GM23338 (cell line): Measurements from ENCODE around the gene SNPH.

ENCODE experiments used
- CREB1 ChIP-seq: fragments of 250-450 bp; sonication (Bioruptor Pico); IDR thresholded peaks from 2 replicates; pipeline ENCODE4 v1.5.0; 2020; ENCODE audit warnings: low read depth, mild to moderate bottlenecking, moderate library complexity
- CTCF ChIP-seq, 2 experiments: fragments of 200-600 bp in 1 of 2; sonication (generic) in 1 of 2; conservative IDR thresholded peaks; 2 replicates each; pipeline versions ENCODE4 v1.5.1 to v1.6.1; 2016 to 2017; ENCODE audit warnings: antibody characterized with exemption in 2 of 2, low read depth in 2 of 2, mild to moderate bottlenecking in 2 of 2, moderate library complexity in 1 of 2
- EZH2 ChIP-seq: fragments of 200-600 bp; sonication (generic); IDR thresholded peaks from one replicate; pipeline ENCODE4 v1.8.0; 2017; ENCODE audit warnings: antibody characterized with exemption, mild to moderate bottlenecking, low read depth; ENCODE audit not compliant: unreplicated experiment
- EZH2phosphoT487 ChIP-seq: fragments of 200-600 bp; sonication (generic); IDR thresholded peaks from one replicate; pipeline ENCODE4 v1.8.1; 2018; ENCODE audit warnings: antibody characterized with exemption; ENCODE audit not compliant: unreplicated experiment
- POLR2AphosphoS5 ChIP-seq: IDR thresholded peaks from 2 replicates; pipeline ENCODE4 v1.6.1; 2016; ENCODE audit warnings: antibody characterized with exemption, low read depth
- STAT1 ChIP-seq: IDR thresholded peaks from one replicate; pipeline ENCODE4 v1.6.1; 2016; ENCODE audit warnings: antibody characterized with exemption; ENCODE audit not compliant: unreplicated experiment
- TF ChIP-seq, protein P1 (sequence below): IDR thresholded peaks from one replicate; pipeline ENCODE4 v1.6.1; 2018; ENCODE audit warnings: antibody characterized with exemption; ENCODE audit not compliant: unreplicated experiment

GRCh38 chr20:1313236-1313964 is 47.3 kb downstream of the SNPH start:
- TF ChIP-seq EZH2 = no peak
- TF ChIP-seq, protein P1, sequence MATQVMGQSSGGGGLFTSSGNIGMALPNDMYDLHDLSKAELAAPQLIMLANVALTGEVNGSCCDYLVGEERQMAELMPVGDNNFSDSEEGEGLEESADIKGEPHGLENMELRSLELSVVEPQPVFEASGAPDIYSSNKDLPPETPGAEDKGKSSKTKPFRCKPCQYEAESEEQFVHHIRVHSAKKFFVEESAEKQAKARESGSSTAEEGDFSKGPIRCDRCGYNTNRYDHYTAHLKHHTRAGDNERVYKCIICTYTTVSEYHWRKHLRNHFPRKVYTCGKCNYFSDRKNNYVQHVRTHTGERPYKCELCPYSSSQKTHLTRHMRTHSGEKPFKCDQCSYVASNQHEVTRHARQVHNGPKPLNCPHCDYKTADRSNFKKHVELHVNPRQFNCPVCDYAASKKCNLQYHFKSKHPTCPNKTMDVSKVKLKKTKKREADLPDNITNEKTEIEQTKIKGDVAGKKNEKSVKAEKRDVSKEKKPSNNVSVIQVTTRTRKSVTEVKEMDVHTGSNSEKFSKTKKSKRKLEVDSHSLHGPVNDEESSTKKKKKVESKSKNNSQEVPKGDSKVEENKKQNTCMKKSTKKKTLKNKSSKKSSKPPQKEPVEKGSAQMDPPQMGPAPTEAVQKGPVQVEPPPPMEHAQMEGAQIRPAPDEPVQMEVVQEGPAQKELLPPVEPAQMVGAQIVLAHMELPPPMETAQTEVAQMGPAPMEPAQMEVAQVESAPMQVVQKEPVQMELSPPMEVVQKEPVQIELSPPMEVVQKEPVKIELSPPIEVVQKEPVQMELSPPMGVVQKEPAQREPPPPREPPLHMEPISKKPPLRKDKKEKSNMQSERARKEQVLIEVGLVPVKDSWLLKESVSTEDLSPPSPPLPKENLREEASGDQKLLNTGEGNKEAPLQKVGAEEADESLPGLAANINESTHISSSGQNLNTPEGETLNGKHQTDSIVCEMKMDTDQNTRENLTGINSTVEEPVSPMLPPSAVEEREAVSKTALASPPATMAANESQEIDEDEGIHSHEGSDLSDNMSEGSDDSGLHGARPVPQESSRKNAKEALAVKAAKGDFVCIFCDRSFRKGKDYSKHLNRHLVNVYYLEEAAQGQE = no peak
- peak; percentile 91 to 97 for TF ChIP-seq CTCF (conservative IDR thresholded peaks at IDR 0.05; ENCODE audit: low read depth in 2 of 2)
- TF ChIP-seq POLR2AphosphoS5 = no peak
- no peak for TF ChIP-seq CREB1 (CRISPR knock-in tag)
- no peak for TF ChIP-seq EZH2phosphoT487
- no peak for TF ChIP-seq STAT1
